Activated T-helper 1 cell treated with Interleukin-2 at 50 U/mL for 16 hours (primary cell): ENCODE measurements around the gene PCSK6.

ENCODE experiments used
- DNase-seq: peaks from one replicate; pipeline ENCODE4 v3.0.0-alpha.2; 2020; ENCODE audit warnings: low read depth

PCSK6 gene

DNA sequence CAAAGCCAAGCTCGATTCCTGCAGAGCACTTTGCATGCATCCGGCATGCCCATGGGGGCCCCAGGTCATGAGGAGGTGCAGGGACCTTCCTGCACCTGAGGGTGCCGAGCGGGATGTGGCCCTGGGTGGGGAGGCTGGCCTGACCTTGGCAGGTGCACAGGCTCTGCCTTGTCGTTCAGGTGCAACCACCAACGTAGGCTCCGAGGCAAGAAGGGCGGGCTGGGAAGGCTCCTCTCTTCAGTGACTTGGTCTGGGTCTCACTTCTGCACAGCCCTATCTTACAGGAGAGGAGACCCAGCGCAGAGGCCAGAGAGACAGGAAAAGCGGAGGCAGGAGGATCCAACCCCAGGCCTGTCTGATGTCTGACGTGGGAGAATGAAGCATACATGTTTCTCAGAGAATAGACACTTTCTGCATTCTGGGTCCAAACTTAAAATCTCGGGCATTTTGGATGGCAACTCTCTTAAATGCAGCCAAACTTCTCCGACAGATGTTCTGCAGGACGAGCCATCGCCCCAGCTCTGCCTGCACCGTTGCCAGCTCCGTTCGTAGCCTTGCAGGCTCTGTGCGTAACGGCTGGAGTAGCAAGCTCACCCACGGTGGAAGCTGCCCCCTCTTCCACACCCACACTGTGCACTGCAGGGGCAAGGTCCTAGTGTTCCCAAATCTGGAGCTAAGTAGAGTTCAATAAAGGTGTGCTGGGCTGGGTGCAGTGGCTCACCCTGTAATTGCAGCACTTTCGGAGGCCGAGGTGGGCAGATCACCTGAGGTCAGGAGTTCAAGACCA lies 133.6 kb downstream of the PCSK6 start:
- DNase-seq, result no peak

DNA sequence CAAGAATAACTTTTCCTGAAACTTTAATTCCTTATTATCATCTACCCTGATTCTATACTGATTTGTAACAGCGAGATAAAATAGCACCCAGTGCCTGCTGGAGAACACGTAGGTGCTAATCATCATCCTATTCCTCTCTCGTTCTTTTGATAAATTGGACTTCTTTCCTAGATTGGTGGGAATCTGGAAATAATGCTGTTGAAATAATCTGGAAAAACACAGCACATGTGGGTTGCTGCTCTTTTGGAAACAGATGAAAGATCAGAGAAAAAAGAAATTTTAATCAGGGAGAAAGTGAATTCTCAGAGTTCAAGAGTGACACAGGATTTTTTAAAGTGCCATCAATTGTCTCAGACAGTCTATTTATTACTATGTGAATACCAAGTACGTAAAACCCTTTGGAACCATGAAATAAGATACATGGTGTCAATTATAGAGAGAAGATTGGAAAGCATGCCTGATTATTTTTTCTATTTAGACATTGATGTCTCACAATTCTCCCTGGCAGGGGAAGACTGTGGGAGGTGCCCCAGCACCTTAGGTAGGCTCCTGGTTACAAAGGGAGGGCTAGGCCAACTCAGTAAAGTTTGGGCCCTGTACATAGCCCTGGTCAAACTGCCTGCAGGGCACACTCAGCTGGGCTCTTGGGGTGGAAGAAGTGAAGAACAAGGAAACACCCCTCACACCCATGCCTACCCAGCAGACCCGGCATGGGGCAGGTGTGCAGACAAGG lies 134.4 kb downstream of the PCSK6 start:
- DNase-seq, result no peak

DNA sequence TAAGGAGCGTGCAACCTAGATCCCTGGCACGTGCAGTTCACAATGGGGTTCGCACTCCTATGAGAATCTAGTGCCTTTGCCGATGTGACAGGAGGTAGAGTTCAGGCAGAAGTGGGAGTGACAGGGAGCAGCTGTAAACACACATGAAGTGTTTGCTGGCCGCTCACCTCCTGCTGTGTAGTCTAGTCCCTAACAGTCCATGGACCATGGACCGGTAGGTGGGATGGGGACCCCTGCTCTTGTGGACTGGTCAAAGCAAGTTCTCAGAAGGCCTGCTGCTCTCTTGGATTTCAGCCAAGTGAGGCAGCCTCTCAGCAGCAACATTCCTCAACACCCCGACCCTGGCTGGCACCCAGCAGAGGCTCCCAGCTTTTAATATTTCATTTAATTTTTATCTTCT lies 136.3 kb downstream of the PCSK6 start:
- no peak for DNase-seq

DNA sequence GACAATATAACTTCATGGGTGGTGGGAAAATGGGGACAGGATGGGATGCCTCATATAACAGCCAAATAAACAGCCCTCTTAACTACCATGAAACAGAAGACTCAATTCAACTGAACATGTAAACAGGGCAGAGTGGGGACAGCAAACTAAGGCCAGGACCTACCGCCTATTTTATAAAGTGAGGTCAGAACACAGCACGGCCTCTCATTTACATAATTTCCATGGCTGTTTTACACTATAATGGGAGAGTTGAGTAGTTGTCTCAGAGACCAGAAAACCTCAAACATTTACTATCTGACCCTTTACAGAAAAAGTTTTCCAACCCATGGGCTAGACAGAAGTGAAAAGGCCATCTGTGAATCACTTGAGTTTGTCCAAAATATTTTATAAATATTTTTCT lies 137.8 kb downstream of the PCSK6 start:
- no peak for DNase-seq

DNA sequence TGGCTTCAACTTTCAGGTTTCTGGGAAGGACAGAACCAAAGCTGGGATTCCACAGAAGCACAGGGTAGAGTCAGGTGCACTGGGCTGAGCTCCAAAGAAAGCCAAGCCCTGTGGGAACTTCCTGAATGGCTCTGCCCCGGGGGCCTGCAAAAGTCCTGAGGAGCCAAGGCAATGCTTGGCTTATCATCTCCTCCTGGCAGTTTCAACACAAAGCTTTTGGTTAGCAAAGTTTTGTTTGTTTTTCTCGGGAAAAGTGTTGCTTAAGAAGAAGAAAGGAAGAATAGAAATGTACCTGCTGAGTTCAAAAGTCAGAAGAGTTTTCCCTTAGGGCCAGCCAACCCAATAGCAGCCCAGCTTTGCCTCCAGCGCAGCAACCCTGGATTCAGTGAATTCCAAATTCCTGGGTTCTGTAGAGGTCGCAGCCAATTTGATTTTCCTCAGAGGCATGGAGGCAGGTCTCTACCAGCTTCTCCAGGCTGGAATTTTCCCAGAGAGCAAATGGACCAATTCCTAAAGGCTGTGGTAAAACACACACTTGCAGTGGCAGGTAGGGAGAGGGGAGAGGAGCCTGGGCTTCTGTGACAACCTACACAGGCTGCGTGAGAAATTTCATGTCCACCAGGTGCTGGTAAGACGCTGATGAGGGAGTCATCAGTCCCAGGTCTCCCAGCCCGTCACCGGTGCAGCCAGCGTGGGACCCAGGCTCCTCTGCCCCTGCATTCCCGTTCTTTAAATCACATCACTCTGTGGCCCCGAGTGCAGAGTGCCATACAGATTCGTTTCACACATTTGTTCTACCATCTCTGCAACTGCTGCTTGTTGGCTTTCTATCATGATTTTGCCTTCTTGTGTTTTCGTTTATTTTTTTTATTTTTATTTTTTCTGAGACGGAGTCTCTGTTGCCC lies 140.2 kb downstream of the PCSK6 start:
- no peak for DNase-seq

DNA sequence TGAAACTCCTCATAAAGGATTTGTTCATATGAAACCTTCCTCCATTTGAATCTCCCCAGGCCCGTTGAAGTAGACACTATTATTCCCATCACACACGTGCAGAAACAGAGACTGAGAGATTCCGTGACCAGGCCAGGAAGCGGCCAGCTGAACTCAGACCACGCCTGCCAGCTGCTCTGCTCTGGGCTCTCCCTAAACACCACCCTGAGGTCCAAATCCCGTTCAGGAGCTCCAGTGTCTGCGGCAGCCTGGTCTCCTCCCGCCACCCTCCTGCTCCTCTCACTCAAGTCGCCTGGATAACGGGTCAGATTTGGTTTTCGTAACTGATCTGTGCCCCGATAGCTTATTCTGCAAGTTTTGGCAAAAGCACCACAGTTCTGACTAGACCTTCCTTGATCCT lies 140.9 kb downstream of the PCSK6 start:
- DNase-seq, result no peak

DNA sequence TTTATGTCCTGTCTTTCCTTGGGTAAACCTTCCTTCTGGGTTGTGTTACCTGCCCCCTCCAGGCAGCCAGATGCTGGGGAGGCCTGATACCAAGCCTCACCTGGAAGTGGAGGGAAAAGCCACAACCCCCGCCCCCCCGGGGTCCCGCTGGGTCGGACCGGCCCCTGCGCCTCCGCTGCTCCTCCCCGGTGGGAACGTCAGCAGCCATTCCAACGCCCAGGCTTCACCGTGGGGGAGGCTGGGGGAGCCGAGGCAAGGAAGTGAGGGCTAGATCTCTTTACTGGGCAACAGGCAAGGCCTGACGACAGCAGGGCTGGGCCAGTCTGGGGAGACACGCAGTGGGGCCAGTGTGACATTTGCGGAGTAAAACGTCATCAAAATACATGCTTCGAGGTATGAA lies 141.5 kb downstream of the PCSK6 start:
- DNase-seq, result no peak

DNA sequence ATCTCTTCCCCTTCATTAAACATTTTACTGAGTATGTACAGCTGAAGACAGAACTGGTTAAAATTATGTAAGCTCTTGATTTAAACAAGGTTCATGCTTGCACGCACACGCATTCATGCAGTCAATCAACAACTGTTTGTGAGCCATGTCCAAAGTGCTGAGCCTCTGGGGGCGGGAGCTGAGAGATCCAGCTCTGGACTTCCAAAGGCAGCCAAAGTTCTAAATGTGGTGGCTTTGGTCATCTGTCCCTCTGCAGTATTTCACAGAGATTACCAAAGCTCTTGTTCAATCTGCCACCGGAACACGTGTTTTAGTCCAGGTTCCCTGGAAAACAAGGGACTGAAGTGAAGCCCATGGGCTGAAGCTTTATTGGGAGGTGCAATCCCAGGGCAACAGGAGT lies 142.1 kb downstream of the PCSK6 start:
- no peak for DNase-seq

DNA sequence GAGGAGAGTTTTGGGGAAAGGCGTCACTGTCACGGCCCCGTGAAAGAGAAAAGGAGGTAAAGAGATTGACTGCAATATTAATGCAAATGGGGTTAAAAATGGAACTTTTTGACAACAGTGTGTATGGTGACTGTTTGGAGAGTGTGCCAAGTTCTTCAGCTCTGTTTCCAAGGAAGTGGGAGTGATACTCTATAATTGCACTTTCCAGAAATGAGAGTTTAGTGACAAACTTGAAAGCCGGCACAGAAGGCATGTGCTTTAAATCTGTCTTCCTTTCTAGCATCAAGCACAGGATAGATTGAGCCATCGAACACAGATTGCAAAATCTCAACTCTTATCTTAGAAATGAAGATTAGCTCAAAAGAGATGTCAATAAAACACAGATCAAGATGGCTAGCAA lies 142.6 kb downstream of the PCSK6 start:
- DNase-seq, result no peak

DNA sequence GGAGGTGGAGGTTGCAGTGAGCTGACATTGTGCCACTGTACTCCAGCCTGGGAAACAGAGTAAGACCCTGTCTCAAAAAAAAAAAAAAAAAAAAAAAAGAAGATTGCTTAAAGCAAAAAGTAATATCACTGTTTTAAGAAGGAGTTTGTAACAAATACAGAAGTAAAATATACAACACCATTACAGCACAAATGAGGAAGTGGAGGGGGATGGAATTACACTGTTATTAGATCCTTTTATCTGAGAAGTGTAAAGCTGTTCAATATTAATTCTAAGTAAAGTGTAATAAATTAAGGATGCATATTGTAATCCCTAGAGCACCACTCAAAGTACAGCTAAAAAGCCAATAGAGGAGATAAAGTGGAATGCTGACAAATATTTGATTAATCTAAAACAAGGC lies 147.5 kb downstream of the PCSK6 start:
- DNase-seq, result no peak

DNA sequence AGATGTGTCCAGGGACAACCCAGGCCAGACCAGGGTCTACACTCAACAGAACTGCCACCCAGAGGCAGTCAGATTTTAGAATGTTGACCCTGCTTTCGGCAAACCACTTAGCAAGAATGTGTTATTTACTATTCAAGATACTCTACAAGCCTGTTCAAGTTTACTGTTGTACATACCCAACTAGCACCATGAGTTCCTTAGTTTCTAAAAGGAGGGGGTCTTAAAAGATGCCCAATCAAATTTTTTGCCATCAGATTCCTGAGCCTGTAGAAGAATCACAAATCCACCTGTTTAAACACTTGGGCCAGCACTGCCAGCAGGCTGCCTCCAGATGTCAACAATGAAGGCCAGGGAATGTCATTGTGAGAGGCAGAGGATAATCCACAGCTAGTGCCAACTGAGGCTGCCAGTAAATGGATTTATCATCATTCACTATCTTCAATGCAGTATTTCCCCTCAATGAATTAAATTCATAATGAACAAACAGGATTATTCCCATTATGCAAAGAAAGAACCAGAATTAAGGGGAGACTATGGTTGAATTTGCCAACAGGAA lies 150.9 kb downstream of the PCSK6 start:
- DNase-seq, result no peak

DNA sequence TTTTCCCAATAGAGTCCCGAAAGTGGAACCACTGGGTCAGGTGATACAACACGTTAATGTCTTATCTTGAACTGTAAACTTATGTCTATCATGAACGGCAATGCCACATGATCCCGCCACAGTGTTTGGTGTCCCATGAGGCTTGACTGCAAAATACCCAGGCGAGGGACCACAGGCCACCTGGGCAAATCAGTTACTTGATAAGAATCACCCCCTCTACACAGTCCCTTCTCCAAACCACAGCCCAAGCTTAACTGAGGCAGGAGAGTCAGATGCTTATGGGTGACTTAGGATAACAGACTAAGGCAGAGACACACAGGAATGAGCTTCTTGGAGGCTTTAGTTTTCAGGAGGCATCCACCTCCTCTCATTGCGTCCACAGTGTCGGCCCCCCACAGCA lies 151.5 kb downstream of the PCSK6 start:
- DNase-seq, result no peak

DNA sequence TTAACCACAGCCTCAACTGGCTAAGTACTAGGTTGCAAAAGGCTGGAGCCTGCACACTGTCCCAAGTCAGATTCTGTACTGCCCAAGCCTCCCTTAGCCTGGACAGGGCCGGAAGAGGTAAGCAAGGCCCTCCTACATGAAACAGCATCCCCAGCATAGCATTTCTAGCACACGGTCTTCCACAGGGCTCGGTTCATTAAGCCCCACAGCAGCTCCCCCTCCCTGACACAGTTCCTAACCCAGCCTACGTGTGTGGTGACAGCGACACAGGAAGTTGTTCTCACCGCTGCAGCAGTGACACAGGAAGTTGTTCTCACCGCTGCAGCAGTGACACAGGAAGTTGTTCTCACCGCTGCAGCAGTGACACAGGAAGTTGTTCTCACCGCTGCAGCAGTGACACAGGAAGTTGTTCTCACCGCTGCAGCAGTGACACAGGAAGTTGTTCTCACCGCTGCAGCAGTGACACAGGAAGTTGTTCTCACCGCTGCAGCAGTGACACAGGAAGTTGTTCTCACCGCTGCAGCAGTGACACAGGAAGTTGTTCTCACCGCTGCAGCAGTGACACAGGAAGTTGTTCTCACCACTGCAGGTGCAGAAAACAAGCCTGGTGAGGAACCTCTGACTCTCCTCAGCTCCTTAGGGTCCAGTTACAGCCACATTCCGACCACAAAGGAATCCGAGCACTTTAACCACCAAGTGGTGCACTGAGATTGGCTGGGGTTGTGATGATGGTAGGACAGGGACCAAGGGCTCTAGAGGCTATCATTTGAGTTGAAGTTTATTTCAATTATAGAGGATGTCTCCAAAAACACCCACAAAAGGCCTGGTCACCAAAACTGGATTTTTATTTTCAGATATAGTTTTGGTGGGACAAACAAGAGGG lies 155.4 kb downstream of the PCSK6 start:
- DNase-seq, result peak; percentile 30

DNA sequence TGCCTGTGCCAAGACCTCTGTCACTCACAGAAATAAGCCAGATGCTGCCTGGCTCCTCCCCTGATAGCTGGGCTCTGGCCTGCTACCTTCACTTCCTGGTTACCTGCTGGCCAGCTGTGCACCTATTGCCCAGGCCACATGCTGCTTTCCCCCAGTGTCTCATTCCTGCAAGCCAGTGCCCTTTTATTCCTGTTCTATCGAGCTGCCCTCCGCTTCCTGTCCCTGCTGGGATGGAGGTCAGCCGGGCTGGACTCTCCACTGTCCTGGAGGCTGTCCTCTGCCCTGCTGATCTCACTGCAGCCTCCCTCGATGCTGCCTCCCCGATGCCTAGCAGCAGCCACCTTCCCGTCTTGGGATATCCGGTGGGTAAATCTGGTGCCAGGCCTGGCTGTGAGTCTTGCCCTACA lies 157.4 kb downstream of the PCSK6 start:
- DNase-seq, result no peak

DNA sequence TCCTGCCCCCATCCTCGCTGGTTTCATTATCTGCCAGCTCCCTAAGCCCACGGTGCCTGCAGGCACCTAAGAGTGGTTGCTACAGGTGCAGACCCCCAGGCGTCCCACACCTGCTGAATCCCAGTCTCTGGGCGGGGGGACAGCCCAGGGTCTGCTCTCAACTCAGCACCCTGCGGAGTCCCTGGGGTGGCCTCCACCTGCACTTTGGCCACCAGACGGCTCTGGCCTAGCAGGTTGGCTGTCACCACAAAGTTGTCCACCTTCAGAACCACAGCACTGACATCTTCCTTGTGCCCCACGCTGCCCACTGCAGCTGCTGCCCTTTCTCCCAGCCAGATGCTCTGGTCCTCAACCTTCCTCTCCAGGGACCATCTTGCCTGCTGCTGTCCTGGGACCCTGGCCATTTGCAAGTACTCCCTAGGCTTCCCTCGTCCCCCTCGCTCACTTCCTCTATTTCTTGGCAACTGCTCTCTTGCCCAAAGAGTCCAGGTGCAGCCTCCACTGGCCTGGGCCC lies 159.6 kb downstream of the PCSK6 start:
- no peak for DNase-seq

DNA sequence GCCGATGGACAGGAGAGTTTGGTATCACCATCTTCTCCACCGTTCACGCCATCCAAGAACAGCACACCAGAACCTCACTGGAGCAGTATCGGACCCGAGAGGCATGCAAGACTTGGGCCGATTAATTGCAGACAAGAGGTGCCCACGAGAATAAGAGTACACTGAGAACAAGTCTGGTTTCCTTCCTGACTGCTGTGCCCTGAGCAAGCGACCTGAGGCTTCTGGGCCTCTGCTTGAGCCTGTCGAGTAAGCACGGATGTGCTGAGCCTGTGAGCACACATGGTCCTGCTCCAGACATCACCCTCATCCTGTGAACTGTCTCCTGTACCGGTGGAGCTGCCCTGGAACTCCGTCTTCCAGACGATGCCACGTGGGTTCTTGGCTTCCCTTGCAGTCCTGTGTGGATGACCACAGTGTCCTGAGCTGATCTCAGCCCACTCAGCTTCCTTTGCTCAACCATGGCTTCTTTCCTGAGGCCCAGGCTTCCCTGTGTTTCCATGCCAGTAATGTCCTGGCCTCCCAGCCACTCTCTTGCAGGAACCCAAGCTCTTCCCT lies 160.1 kb downstream of the PCSK6 start:
- DNase-seq, result no peak

DNA sequence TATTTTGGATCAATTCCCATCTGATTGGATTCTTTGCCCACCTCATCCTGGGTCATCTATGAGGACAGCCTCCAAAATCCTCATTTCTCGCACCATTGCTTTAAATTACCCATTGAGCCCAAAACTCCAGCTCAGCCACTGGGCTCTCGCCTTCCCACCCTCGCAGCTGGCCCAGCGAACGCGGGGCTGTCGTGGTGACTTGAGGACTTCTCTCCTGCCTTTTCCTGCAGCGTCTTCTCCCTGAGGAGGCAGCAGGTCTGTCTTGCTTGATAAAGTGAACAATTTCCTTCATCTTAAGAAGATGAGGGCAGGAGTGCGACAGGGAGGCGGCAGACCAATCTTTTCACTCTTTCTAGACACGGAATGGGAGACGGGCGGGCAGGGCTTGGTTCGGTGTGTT lies 161.5 kb downstream of the PCSK6 start:
- no peak for DNase-seq

DNA sequence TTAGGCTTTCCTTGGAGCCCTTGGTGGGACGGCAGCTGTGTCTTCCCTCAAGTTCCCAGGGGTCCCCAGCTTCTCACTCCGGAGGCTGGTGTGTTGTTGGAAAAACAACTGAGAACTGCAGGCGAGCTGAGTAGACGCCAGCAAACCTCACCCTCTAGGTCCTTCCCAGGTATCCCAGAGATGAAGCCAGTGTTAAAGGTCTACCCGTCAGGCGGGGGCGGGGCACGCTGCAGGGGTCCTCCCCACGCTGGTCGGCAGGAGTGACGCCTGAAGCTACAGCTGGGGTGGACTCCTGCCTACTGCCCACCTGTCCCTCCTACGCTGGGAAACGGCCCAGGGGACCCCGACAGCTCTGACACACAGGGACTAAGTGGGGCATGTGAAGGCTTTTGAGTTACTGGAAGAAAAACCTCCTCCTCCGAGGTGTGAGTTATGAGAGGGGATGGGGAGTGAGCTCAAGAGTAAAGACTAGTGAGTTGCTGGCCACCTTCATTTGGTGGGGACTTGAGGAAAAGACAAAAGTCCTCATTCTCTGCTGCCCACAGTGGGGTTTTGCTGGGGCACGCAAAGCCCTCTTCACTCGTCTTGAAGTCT lies 162.3 kb downstream of the PCSK6 start:
- no peak for DNase-seq

DNA sequence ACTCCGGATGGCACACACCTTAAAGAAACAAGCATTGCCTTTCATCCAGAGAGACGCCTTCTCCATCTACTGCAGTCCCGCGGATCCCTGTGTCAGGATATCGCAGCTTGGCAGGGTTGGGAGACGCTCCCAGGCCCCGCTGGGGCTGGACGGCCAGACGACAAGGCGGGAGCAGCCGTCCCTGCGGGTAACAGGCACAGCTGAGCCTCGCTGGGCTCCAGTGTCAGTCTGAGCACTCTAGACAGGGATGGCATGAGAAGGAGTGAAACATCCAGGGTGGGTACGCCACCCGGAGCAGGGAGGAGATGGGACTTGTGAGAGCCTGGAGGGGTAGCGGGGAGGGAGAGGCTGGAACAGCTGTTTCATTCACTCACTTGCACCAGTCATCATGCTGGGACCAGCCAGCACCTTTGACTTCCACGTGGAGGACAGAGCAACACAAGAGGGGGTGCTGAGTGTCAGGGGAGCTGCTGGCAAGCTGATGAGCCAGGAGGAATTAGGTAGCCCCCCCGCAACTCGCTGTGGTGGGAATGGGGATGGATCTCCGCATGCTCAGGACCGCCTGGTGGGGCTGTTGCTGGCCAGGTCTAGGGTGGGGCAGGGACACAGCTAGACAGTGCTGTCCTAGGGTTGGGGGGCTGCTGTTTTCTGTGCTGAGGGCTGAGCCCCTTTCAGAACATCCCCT lies 162.9 kb downstream of the PCSK6 start:
- no peak for DNase-seq

DNA sequence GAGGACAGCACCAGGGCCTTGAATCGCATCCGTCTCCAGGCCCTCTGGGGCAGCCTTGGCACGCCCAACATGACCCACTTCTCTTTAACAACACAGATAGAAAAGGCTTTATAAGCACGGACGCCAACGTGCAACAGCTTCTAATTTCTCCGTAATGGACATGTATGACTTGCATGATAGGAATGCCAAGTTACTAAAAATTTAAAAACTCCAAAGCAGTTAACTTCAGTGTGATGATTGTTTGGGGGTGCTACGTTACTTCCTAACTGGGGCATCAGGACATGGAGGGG lies 163.5 kb downstream of the PCSK6 start:
- no peak for DNase-seq
